Stimulated activated CD8-positive, alpha-beta memory T cell treated with anti-CD3 and anti-CD28 coated beads, Interleukin-7, amount 100 ng/mL, for 1 hour (primary cell): ENCODE data around the gene SULT4A1.

ENCODE experiments used
- DNase-seq, 2 donors: peaks; one replicate each; pipeline ENCODE4 v3.0.0-alpha.2; 2020; ENCODE audit warnings: low read depth in 2 of 2

SULT4A1 gene

GRCh38 chr22:43812149-43812842 lies 50.0 kb downstream of the SULT4A1 start, which contains the start of gene EFCAB6:
Gene EFCAB6, minus strand, starts transcription at chr22:43812305. Its CDS starts 29,987 bp downstream, at chr22:43782318.
- DNase-seq, result peak; percentile 76 to 80

DNA sequence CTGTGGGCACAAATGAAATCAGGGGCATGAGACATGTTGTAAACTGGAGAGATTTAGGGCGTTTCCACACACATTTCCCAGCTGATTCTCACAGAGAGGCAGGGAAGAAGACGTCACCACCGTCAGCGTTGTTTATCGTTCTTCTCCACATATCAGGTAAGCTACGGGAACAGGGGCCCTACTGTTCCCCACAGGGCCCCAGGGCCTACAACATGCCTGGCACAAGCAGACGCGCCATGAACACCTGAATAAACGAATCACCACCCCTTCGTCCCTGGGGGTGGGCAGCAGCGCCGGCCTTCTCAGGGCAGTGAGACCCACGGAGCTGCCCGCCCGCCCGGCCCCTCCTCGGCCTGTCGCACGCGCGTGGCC lies 50.5 kb downstream of the SULT4A1 start:
- DNase-seq, result no peak

- no peak for DNase-seq
Measured at GRCh38 chr22:43802897-43803495, 59.3 kb downstream of the SULT4A1 start.

GRCh38 chr22:43800970-43801369 lies 61.3 kb downstream of the SULT4A1 start:
- no peak for DNase-seq

DNA sequence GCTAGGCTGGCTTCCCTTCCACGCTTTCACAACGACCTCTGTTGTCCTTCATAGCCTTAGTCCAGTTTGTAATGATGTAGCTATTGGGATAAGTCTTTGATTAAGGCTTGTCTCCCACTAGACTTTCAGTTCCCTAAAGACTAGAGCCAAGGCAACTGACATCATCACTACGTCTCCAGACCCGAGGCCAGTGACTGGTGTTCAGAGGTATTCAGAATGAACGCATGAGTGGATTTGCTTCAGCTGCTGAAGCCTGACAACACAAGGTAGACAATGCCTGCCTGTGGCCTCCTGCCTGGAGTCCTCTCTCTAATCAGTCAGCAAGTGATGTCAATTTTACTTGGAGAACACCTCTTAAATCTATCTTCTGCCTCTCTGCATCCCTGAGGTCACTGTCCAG lies 63.8 kb downstream of the SULT4A1 start:
- no peak for DNase-seq

DNA sequence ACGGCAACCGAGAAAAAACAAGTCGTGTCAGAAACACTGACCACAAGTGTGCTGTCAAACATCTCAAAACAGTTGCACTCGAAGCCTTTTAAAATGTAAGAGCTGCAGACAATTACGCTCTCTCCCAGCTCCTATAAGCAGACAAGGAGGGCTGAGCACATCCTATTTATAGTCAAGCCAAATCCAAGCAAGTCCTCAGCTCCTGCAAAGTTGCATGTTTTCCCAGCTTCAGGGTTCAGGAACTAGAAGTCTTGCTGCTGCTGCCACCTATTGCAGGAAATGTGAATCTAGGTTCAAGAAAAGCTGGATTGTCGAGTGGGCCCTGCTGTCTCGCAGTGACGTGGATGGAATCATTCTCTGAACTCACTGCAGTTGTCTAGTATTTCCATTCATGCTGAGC lies 65.7 kb downstream of the SULT4A1 start:
- no peak for DNase-seq

- DNase-seq, result no peak
Measured at GRCh38 chr22:43795320-43795719, 67.0 kb downstream of the SULT4A1 start.

DNA sequence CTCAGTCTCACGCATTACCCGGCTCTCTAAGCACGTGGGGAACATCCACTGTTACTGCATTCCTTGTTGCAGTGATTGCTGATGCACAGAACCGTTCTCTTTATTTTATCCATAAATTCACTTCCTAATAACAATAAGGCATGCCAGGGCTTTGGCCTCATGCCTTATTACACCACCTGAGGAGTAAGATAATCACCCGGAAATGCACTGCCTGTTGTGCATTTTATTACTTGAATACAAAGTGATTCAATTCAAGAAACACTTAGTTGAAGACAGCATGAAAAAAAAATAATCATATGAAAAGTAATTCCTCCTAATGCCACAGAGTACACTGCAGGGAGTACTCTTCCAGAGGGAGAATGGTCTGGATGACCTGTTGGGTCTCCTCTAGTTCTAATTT lies 69.4 kb downstream of the SULT4A1 start:
- no peak for DNase-seq

GRCh38 chr22:43789452-43789851 lies 72.9 kb downstream of the SULT4A1 start:
- no peak for DNase-seq

GRCh38 chr22:43783777-43784176 lies 78.5 kb downstream of the SULT4A1 start:
- no peak for DNase-seq

GRCh38 chr22:43782448-43782847 lies 79.9 kb downstream of the SULT4A1 start:
- DNase-seq, result no peak

DNA sequence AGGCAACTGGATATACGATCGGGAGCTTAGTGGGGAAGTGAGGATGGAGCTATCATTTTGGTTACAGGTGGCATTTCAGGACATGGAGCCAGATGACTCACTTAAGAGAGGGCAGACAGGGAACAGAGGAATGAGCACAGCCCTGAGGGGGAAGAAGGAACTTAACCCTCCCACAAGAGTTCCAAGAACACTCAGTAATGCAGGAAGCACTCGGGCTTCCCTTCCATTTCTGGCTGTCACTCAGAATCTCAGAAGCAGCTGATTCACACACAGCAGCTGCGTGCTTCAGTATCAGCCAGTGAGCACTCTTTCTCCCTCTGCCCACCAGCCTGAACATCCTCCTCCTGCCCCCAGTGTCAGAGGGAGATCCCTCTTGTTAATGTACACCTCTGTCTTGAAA lies 85.0 kb downstream of the SULT4A1 start:
- no peak for DNase-seq

GRCh38 chr22:43776081-43776670 lies 86.1 kb downstream of the SULT4A1 start:
- DNase-seq, result no peak
